Nucleus accumbens (tissue), 56 donors: ENCODE measurements around the gene PAPPA.

Experiments used
- DNase-seq, 56 donors: peaks; one replicate each; lab custom pipeline; 2025; lab: John Stamatoyannopoulos, UW

Gene PAPPA

GRCh38 chr9:116335392-116335791 lies 181.8 kb downstream of the PAPPA start:
- no peak for DNase-seq

GRCh38 chr9:116336133-116336862 lies 182.7 kb downstream of the PAPPA start:
- DNase-seq = no peak

GRCh38 chr9:116337015-116337414 lies 183.4 kb downstream of the PAPPA start:
- DNase-seq = no peak

DNA sequence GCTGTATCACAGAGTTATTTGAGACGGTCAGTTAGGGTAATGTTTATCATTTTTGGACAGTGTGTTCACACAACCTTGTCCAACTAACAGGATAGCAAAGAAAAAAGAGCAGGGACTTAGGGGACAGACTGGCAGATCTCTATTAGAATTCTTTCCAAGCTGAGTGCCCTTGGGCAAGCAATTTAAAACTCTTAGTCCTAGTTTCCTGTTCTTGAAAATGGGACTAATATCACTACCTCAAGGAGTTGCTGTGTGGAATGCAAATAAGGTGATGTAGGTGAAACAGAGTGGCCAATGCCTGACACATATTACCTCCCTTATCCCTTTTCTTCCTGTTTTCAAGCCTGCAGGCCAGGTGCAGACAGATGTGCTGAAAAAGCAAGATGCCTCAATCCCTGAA lies 186.7 kb downstream of the PAPPA start:
- DNase-seq = no peak

DNA sequence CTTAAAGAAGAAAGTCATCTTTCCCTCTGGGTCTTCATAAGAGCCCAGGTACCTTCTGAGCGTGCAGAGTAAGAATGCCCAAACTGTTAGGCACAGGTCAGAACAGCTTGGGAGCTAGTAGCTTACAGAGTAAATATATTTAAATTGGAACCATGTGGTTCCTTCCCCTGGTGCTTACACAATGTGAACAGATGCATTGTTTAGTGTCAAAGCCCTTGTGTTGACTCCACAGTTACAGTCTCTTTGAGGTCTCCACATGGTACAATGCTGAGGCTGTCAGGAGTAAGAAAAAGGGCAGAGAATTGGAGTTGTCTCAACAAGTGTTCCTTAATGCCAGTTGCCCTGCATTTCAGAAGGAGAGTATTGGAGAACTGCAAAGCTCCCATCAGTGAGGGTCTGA lies 188.5 kb downstream of the PAPPA start:
- DNase-seq = no peak

GRCh38 chr9:116342941-116343340 lies 189.3 kb downstream of the PAPPA start:
- no peak for DNase-seq

DNA sequence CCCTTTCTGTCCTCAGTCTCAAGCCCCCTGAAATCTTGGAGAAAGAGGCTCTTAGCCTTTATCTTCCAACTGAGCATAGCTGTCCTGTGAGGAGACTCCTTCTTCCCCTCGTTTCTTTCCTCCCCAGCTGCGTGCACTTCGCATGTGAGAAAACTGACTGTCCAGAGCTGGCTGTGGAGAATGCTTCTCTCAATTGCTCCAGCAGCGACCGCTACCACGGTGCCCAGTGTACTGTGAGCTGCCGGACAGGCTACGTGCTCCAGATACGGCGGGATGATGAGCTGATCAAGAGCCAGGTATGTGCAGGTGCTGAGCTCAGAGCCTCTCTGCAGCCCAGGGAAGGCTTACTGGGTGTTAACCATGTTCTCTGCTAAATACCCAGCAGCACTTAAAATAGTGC lies 190.8 kb downstream of the PAPPA start:
- DNase-seq = no peak

- DNase-seq = no peak
Observed at GRCh38 chr9:116345393-116345792, 191.8 kb downstream of the PAPPA start.

- DNase-seq = no peak
Observed at GRCh38 chr9:116345817-116346216, 192.2 kb downstream of the PAPPA start.

DNA sequence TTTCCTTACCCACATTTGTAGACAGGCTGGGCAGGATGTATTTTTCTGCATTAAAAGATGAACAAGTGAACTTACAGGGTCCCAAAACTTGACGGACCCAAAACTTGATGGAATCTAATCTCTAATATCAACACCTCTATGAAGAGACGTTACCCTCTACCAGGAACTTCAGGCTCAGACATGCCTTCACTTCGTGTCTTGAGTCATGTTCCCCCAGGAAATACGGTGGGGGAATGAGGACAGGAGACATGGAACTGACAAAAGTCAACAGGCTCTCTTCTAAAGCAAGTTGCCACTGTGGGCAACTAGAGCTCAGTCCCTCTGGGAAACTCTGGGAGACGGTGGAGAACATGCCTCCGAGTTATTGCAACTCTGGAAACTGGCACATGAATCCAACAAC lies 196.1 kb downstream of the PAPPA start:
- DNase-seq = no peak

DNA sequence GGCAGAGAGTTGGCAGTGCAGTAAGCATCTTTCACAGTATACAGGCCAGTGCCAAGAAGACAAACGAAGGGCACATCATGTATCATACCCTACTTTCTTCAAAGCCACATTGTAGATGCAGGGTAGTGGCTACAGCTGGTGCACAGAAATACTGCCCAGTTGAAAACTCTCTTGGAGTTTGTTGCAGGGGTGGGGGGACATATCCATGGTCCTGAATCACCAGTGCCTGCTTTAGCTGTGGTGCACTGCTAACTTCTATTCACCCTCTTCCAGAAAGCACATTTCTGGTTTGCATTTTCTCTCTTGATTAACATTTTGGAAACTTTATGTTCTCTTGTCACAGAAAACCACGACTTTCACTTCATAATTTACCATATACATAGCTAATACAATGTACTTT lies 196.6 kb downstream of the PAPPA start:
- no peak for DNase-seq

- no peak for DNase-seq
Observed at GRCh38 chr9:116352958-116353357, 199.4 kb downstream of the PAPPA start.

DNA sequence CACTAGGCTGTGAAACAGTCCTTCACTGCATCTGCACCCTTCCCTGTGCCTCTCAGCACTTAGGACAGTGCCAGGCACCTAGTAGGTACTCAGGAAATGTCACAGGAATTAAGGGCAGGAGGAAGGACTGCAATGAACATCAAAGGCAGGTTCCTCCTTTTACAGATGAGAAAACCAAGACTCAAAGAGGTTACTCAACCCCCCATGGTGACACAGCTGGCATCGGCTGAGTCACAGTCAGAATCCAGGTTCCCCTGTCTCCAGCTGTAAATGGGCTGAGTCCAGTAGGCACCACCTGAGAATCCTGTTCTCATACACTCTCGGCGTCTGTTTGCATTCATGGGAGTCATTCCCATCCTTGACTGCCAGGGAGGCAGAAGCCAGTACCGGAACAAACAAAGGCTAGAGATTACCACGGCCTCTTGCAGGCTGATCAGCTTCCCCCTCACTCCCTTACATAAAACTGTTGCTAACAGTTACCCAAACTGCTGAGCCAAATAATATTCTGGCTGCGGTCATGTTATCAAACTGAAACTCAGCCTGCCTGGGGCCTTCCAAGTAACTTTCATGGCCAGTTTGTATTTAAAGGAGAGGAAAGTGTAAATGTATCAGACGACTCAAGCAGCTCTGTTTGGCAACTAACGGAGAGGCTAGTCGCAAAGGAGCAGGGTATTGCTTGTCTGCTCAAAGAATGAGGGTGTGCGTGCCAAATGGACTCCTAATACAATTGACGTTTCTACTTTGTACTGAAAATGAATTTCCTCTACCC lies 201.7 kb downstream of the PAPPA start:
- no peak for DNase-seq

DNA sequence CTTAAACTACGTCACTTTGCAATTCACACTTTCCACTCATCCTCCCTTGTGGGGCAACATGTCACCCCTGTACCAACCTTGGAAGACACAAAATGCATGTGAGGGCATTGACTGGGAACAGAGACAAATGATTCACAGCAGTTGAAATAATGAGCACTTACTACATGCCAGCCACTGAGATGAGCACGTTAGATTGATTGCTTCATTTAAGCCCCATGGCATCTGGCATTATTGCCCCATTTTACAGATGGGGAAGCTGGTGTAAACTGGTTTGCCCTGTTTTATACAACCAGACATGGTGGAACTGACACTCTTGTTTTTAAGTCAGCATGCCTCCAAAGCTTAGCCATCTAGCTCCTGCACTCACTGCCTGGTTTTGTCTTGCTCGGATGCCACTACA lies 204.7 kb downstream of the PAPPA start:
- no peak for DNase-seq

DNA sequence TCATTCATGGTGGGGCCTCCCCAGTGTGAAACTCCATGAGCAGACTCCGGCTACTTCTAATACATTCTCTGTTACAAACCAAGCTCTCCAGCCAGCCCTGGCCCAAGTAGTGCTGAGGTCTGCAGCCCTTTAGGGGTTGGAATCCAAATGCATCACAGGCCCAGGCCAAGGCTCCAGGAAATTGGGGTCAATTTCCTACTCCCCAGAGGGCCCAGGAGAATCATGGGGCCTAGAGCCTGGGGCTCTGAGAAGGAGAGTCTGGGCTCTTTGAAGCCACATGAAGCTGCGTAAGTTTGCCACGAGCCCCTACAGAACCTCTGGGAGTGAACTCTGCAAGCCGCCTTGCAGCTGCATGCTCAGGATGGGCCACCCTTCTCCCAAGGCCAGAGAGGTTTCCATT lies 206.4 kb downstream of the PAPPA start:
- no peak for DNase-seq

GRCh38 chr9:116360989-116361388 lies 207.4 kb downstream of the PAPPA start:
- no peak for DNase-seq

DNA sequence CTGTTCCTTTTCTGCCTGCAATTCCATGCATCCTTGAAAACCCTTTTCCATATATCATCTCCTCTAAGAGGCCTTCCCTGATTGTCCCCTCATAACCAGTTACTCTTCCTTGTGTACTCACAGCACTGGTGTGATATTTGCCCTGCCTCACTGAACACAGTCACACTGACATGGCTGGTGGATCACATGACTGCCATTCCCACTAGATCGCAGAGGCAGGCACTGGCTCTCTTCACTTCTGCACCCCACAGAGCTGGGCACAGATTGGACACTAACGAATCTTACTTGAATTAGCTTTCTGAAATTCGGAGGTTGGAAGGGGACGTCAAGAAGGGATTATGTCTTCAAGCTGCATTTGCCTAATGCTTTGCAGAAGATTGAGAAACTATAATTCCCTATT lies 208.0 kb downstream of the PAPPA start:
- DNase-seq = peak in 1 of 56 donors; percentile 5

GRCh38 chr9:116362493-116362892 lies 208.9 kb downstream of the PAPPA start:
- no peak for DNase-seq

GRCh38 chr9:116365056-116365471 lies 211.5 kb downstream of the PAPPA start:
- peak in 23 of 56 donors; percentile 1 to 43 (median 13) for DNase-seq

DNA sequence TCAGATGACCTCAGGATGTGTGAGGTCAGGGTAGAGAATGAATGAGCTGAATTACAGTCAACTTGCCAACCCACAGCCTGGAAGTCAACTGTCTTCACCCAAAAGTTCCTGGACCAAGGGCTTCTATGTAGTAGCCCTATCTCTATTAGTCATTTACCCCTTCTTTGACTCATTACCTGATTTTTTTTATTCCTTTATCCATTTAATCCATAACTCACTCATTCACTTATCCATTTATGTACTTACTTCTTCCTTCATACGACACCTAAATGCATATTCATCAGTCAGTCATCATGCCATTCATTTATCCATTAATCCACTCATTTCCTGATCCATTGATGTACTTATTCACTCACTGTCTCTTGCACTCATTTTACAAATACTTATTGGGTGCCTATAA lies 212.7 kb downstream of the PAPPA start:
- no peak for DNase-seq

DNA sequence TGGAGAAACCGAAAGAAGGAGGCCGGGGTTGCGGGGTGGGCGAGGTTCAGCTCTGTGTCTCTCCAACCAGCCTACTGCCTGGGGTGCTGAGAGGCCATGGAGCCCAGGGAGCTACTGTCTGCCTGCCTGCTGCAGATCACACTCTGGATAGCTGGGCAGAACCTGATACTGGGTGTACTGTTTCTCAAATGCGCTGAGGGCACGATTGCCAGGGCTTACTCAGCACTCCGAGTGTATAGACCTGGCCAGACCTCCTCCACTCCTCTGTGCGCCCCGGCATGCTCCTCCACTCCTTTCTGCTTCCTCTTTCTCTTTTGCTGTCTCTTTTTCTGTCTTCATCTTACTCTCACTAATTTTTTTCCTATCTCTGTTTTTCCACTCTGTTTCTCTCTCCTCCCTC lies 215.1 kb downstream of the PAPPA start:
- DNase-seq = no peak

DNA sequence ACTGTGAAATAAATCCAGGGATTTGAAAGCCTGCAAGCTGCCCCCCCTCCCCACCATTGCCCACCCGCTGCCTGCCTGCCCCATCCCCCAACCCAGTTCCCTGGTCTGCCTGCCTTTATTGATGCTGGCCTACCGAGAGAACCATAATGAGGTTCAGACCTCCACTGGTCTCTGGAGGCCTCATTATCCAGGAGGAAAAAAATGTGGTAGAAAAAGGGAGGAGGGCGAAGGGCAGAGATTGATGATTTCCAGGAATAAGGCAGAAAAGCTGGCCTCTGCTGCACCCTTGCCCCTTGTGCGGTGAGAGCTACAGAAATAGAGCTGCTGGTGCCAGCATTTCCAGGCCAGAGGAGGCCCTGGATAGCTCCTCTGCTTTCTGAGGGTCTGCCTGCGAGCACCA lies 216.1 kb downstream of the PAPPA start:
- no peak for DNase-seq
